ENCODE data around the gene PTPRK.
A peak's percentile ranks its signal among the peaks of the same experiment; 100 is the strongest.

The PTPRK gene

DNA sequence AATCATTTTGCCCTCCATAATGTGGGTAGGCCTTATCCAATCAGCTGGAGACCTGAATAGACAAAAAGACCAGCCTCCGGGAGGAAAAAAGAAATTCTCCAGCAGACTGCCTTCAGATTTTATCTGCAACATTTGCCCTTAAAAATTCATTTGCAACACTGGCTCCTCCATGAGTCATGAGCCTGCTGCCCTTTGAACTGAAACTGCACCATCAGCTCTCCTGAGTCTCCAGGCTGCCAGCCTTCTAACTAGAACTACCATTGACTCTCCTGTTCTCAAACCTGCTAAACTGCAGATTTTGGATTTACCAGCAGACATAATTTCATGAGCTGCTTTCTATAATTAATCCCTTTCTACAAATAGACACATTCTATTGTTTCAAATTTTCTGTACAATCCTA is 395.7 kb downstream of the PTPRK start:
- DNase-seq, result no peak

DNA sequence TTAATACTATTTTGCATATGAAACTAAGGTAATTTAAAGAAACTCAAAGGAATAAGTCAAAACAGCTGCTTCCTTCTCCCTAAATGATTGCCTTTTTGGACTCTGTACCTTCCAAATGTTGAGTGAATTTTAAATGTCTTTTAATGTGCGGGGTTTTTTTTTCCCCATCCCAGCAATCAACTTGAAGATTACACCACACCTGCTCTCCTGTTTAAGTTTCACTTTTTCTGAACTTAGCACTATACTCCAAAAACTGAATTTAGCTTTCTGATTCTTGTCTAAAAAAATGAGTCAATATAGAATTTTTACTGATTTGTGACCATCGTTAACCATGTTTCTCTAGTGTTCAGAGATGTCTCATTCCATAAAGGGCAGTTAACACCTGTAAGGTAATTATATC is 398.8 kb downstream of the PTPRK start:
- DNase-seq, result no peak

DNA sequence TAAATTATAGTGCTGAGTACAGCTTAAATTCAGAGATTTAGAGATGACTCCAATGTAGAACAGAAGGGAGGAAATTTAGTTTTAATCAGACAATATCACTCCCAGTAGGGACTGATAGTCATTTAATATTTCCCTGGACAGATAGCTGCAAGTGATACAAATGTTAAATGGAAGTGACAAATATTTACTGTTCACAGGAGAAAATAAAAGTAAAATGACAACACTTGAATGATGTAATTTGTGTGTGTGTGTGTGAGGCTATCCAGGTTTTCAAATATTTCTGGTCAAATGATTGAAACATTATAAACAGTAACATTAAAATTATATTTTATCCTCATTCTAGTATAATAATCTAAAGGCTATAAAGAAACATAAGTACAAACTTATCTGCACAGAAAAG is 399.2 kb downstream of the PTPRK start:
- DNase-seq, result no peak

DNA sequence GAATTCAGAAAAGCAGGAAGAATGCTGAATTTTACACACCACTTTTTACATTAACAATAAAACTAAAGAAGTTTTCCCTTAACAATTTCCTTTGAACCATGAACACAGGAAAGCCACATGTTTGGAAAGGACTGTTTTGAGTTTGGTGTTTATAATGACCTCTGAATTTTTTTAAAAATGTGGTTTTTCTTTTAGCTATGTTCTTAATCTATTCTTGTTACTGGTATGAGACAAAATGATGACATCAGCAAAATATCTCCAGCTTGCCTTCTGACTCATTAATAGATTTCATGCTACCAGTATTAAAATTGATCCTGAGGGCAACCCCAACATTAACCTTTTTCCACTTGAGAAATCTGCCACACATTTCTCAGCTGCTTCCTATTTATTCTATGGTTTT is 402.0 kb downstream of the PTPRK start:
- DNase-seq, result no peak

DNA sequence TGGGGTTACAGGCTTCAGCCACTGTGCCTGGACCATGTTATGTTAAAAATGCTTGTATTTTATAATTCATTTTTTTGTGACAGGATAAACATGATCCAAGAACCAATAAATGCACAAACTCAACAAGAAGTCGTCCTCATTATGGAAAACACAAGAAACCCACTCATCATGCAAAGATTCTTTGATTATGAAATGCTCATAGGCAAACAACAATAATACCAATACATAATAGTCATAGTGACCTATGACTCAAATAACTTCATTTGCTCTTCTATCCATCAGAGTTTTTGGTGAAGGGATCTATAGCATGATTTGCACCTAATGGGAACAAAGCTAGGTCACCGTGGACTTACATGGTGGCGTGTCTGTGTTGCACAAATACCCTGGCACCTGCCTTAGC is 402.5 kb downstream of the PTPRK start:
- no peak for DNase-seq

DNA sequence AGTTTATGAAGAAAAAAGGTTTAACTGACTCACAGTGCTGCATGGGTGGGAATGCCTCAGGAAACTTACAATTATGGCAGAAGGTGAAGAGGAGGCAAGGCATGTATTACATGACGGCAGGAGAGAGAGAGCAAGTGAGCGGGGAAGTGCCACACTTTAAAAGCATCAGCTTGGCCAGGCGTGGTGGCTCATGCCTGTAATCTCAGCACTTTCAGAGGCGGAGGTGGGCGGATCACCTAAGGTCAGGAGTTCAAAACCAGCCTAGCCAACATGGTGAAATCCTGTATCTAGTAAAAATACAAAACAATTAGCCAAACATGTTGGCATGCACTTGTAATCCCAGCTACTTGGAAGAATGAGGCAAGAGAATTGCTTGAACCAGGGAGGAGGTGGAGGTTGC is 406.2 kb downstream of the PTPRK start:
- no peak for DNase-seq

DNA sequence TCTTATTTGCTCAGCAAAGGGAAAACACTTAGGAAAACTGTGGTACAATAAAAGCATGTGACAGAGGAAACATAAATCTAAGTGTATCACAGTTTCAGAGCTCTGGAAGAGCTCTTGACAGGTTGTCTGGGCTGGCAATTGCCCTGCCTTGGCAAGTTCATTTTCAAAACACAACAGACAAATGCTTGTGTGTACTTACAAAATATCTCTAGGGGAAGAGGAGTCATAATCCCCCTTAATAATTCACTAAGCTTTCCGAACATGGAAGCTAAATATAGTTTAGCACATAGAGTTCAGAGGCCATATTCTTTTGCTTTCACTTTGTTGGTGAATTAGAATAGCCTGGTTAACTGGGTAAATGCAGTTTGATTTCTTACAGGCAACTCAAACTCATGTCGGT is 407.9 kb downstream of the PTPRK start:
- peak; percentile 14 for DNase-seq

DNA sequence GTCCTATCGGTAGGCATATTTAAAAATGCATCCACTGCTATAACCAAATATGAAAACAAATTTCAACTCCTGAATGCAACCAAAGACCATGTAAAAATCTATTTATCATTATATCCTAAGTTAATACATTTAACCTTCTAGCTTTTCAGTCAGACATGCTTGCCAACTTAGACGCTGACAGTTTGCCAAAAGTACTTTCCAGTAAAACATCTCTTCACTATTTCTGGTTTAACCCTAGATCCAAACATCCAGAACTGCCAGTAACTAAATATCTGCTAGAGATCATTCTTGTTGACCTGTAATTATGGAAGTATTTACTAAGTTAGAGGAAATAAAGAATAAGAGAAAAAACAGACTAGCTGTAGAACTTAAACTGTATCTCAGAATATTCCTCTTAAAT is 409.3 kb downstream of the PTPRK start:
- DNase-seq, result no peak

DNA sequence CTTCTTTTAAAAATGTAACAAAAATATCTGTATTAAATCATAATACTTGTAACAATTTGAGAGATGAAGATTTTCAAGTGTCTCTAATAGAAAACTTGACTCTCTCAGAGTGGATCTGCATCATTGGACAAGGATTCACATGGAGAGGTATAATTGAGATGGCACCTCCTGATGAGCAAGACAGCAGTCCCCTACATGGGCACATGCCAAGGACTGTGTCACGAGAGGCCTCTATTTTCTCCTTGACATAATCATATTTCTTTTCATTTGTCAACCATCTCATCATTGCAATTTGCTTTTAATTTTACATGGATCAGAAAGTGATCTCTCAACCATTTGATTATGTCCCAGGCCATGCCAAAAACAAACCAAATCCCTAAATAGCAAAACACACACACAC is 412.7 kb downstream of the PTPRK start:
- DNase-seq, result no peak

DNA sequence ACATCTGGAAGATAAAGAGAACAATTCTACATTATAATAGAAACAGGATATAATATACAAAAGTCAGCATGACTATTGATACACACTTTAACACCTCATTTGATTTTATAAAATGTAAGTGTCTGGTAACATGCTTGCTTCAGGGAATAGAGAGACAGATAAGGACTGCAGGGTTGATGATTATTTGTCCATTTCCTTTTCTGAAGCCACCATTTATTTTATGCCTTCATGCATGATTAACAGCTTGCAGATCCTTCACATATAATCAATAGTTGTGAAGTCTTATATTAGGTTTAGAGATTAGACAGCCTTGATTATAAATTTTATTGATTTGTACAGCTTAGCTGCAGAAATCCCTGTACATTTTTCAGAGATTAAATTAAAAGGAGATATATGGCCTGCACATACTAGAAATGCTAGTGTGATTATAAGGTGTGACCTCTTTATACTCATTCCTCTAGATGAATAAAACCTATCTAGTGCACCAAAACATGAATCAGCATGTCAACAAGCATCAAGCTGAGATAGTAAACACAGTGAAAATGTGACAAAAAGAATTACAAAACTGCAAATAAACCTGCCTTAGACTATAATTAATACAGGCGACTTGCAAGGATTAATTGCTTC is 420.7 kb downstream of the PTPRK start:
- no peak for DNase-seq

DNA sequence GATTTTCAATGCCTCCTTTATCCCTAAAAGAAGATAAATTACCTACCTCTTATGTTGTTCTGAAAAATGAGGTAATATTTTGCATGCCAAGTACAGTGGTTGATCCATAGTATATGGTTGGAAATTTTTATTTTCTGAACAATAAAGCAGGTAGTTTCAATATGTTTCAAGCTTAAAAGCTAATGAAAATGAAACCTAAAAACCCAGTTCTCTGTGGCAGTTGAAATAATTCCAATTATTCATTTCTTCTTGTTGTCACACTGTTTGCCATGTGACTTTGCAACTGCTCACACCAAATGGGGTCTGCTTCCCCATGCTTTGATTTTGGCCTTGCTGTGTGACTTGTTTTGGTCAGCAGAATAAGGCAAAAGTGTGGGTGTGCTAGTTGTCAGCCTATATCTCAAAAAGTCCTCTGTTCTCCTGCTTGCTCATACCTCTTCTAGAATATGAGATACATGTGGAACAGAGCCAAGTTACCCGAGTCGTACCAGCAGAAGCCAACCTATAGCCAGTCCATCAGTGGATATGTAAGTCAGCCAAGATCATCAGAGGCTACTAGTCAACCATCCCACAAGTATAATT is 422.3 kb downstream of the PTPRK start:
- no peak for DNase-seq

DNA sequence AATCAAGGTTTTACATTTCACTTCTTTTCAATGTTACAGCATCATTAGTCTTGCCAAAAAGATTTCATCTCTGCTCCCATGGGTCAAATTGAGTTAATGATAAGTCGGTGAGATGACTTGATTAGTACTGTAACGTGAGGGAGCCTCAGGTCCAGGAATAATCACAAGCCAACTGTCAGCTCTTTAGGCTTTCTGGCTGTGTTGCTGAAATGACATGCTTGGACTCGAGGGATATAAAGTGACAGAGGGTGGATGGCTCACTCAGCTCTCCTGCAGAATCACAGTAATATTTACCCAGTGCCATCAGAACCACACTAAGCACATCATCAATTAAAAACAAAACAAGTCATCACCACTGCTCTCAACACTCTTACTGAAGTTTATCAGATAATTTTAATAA is 423.4 kb downstream of the PTPRK start:
- DNase-seq, result no peak

DNA sequence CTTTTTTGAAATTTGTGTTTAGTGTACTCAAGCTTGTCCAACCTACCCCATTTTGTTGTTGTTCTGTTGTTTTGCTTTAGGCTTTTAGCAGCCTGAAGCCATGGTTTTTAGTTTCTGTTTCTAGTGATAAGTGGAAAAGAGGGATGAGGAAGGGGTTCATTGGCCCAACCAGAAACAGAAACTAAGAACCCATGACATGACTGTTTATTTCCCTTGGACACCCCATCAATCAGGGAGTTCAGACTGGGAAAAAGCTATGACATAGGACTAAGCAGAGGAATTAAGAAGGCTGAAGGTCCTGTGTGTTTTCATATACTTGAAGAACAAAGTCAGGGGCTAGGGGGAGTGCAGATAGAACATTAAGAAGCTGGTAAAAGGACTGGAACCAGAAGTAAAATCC is 425.0 kb downstream of the PTPRK start:
- no peak for DNase-seq

DNA sequence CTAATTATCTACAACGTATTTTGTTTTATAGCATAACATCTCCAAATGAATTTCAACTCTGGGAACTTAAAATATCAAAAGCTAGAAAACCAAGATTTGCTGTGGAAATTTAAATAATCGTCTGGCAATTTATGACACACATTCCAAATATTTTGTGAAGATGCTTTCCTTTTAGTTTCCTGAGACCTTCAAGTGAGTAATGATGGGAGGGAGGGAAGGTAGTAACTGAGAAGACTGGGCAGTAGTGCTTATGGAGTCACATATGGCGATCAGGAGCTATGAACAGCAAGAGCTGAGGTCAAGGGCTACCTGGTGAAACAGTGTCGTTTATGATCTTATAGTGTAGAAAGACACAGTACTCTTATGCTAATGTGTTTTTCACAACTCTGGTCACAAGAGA is 441.4 kb downstream of the PTPRK start:
- no peak for DNase-seq

DNA sequence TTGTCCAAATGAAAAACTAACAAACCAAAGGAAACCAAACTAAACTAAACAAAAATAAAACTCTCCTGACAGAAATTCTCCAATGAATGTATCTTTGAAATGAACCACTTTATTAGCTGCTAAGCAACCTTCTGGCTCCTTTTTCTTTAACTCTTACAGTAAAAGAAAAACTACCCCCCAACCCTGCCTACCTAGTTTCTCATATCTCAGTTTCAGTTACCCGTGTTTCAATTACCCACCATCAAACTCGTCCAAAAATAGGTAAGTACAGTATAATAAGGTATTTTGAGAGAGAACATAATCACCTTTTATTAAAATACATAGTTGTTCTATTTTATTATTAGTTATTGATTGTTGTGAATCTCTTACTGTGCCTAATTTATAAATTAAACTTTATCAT is 442.1 kb downstream of the PTPRK start:
- no peak for DNase-seq

DNA sequence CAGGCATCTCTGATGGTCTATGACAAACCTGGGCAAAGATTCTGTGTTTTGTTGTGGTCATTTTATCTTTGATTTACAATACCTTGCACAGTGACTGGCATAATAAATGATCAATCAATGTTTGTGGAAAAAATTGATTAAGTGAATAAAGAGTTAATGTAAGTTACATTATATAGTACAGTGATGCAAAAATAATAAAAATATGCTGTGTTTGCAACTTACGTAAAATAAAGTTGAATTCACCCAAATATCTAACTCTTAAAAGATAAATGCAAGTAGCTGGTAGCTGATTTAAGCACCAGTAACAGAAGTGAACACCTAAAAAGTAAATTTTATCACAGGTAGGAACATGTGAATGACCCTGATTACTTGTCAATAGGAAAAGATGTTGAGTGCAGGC is 443.6 kb downstream of the PTPRK start:
- no peak for DNase-seq

DNA sequence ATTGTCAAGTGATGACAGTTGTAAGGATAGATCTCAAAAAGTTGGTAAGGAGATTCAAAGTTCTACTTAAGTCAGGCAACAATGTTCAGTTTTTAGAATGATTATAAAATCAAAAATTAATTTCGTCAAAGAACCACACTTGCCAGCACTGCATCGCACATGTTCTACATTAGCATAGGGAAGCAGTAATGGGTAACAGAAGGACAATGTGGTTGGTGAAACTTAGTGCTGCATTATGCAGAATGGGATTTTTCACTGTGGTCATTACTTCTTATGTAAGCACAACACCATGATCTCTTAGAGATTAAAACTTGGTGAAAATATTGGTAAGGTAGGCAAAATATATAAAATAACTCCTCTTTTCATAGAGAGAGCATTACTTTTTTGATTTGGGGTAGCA is 445.8 kb downstream of the PTPRK start:
- no peak for DNase-seq

DNA sequence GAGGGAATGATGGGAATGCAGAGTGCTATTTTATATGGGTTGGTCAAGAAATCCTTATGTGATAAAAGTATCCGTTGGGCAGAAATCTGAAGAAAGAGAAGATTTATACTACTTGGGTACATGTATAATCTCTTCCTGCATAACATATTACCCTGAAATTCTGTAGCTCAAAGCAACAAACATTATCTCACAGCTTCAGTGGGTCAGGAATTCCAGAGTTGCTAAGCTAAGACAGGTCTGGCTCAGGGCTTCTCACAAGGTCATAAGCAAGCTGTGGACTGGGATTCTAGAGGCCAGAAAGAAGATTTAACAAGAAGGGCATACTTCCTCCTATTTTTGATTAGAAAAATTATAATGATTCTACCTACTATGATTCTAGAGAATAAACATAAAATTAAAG is 447.0 kb downstream of the PTPRK start:
- DNase-seq, result no peak

DNA sequence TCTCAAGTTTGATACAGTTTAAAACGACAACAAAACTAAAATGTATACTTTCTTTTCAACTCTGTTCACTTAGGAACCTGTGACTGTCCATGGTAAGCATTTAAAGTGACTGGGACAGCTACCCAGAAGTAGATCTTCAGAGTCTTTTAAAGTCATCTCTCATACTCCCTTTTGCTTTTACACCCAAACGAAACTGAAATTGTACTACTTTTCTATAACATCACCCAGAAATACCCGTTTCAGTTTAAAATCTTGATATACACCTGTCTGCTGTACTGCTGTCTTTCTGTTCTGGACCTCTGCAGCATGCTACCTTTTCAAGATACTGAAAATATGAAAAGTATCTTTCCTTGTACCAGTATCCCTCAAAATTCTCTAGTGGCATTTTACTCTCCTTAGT is 449.2 kb downstream of the PTPRK start:
- no peak for DNase-seq

DNA sequence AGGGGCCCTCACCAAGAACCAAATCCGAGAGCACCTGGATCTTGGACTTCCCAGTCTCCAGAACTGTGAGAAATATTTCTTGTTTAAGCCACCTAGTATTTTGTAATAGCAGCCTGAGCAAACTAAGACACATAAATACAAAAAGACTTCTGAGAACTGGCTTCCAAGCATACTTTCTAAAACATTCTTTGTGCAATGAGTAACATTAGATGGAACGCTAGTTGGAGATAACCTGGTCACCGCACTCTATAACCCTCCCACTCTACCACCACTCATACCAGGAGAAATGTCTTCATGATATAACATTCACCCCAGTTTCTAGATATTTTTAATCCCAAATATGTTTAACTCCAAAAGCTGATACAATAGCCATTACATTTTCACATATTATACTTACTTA is 450.0 kb downstream of the PTPRK start:
- no peak for DNase-seq

DNA sequence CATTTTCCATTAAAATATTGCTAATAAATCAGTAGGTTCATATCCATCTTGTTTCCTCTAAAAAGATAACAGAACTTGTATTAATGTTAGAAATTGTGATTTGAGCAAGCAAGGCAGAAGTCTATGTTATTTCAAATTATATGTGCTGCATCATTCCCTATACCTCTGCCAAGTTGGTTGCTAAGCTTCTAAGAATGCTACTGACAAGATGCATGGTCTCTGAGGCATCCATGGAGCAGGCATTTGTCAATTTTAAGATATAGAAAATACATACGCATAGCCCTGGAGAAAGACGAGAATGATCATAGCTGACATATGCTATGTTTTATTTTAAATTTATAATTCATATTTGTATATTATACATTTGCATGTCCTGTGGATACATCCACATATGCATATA is 451.2 kb downstream of the PTPRK start:
- no peak for DNase-seq

DNA sequence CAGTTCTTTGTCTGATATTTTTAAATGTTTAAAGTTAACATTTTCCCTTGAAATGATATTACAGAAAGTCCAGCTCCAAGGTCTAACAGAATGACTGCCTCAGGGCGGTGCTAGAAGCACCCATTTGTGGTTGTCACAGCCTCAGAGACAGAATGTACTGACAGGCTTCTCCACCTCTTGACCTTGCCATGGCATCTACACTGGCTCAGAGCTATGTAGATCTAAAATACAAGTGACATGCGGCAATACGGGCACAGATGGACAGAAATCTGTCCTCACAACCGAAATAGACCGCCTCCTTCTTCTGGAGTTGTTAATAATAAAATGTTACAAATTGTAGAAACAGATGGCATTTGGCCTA is 452.3 kb downstream of the PTPRK start:
- no peak for DNase-seq

DNA sequence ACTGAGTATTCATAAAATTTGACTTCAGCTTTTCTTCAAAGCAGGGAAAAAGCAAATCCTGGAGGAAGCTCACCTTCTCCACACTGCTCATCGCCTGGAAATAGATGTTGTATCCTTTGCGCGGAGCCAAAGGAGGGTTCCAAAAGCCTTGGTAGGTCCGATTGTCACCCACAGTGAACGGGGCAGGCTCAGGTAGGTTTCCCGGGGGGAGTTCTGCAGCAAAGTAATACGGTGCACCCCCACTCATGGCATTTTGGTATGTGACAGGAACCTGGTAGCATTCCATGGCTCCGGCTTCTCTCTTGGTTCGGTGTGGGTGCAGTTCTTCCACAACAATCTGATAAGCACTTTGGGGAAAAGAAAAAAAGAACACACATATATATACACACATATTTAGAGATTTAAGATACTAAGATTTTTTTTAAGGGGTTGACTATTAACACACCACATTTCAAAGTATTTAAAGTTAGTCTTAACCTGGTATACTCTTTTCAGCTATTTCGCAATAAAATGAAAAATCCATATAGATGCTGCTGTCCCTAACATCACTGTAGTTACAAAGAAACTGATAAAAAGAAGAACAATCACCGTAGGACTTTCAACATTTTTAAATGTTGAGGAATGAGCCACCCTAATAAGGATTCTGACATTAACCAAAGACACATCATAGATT is 452.8 kb downstream of the PTPRK start:
- DNase-seq, result no peak

DNA sequence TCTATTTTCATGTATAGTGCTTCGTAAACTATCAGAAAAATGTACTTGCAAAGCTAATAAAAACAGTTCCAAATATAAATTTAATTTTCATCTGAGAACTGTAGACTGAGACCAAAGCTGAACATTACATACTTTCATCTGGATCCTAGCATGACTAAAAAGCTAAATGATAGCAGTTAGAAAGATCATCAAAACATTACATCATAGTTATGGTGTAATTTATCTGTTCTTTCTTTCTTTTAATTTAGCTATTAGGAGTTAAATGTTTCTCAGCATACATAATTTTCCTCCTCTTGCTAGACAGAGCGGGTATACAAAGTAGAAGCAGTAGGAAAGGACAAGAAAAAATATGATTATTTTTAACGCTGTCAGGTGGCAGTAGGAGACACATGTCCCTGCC is 455.3 kb downstream of the PTPRK start:
- no peak for DNase-seq

DNA sequence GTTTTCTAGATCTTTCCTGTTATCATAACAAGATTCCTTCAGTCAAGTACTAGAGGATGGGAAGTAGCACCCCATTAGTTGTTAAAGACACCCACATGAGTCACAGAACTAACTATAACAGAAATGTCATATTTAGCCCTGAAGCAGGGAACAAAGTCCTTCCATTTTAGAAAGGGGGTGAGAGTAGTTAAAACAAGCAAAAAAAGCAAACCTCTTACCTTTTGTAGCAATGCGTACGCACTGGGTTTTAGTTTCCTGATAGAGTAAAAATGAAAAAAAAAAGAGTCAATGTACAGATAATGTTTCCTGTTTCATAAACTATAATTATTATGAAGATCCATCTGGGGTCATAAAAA is 455.9 kb downstream of the PTPRK start:
- no peak for DNase-seq

All from CD4-positive, alpha-beta T cell treated with Interleukin-17A for 1 hour (primary cell).